GM12878 (cell line): ENCODE results near the gene KAT2B.

ENCODE experiments used
- CBX3 ChIP-seq: fragments of 200-600 bp; sonication (generic); IDR thresholded peaks from 2 replicates; pipeline ENCODE4 v1.6.1; 2016; ENCODE audit warnings: low read depth, borderline replicate concordance
- CTCF ChIP-seq, 3 experiments: IDR thresholded peaks in 2 of 3; conservative IDR thresholded peaks in 1 of 3; 2 replicates each; pipeline ENCODE4 v1.5.1; 2011; ENCODE audit warnings: low read depth in 3 of 3, low read length in 3 of 3, mild to moderate bottlenecking in 3 of 3, control low read depth in 2 of 3, moderate library complexity in 2 of 3, inconsistent platforms in 1 of 3, mixed read lengths in 1 of 3; ENCODE audit not compliant: control insufficient read depth in 2 of 3, insufficient read depth in 1 of 3; ENCODE audit errors: extremely low read depth in 1 of 3
- TCF3 ChIP-seq: IDR thresholded peaks from 2 replicates; pipeline ENCODE4 v1.6.1; 2012; ENCODE audit warnings: low read depth, mild to moderate bottlenecking, low read length, borderline replicate concordance; ENCODE audit not compliant: insufficient read depth

GRCh38 chr3:20069178-20069532, 28.9 kb downstream of the KAT2B start:
- TF ChIP-seq CBX3 (no peak), CTCF (IDR thresholded peaks at IDR 0.05 in 2 of 3, conservative IDR thresholded peaks at IDR 0.05 in 1 of 3; ENCODE audit: control insufficient read depth in 2 of 3, extremely low read depth in 1 of 3, insufficient read depth in 1 of 3, low read depth in 3 of 3, low read length in 3 of 3) (no peak), TCF3 (no peak)
